ENCODE measurements around the gene TEX36.

DNA sequence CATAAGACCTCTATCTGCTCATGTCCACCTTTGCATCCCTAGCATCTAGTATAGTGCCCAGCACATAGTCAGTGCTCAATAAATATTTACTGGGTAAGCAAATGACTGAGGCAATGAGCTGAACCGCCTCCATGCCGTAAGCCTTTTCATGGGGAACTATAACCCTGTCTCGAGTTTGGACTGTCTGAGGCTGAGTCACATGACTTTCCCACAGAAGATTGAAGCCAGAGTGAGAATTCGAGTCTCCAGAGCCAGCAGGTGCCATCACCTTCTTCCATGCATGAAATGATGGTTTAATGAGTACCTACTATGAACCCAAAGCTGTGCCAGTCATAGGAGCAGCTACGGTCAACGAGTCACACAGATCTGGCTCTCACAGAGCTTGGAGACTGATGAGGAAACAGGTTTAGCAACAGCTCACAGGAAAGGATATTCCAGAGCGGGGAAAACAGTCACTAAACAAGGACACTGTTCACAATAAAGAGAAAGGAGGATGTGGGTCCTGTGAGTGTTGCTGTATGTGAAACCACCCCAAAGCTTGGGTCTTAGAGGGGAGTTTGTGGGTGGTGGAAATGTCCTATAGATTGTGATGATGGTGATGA is 75.2 kb downstream of the TEX36 start:
- TF ChIP-seq, protein P1, sequence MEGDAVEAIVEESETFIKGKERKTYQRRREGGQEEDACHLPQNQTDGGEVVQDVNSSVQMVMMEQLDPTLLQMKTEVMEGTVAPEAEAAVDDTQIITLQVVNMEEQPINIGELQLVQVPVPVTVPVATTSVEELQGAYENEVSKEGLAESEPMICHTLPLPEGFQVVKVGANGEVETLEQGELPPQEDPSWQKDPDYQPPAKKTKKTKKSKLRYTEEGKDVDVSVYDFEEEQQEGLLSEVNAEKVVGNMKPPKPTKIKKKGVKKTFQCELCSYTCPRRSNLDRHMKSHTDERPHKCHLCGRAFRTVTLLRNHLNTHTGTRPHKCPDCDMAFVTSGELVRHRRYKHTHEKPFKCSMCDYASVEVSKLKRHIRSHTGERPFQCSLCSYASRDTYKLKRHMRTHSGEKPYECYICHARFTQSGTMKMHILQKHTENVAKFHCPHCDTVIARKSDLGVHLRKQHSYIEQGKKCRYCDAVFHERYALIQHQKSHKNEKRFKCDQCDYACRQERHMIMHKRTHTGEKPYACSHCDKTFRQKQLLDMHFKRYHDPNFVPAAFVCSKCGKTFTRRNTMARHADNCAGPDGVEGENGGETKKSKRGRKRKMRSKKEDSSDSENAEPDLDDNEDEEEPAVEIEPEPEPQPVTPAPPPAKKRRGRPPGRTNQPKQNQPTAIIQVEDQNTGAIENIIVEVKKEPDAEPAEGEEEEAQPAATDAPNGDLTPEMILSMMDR (conservative IDR thresholded peaks at IDR 0.05; ENCODE audit: low read depth, low read length), result no peak
- no peak for TF ChIP-seq EZH2 (IDR thresholded peaks at IDR 0.05; ENCODE audit: borderline replicate concordance, low read depth, low read length, poor library complexity, severe bottlenecking)
